Loucy (cell line): ENCODE measurements around the gene LRRC10B.

ENCODE experiments used
- H2AFZ ChIP-seq: fragments of 200-600 bp; sonication (generic); 2 replicates; pipeline ENCODE4 v1.6.0; 2016; ENCODE audit warnings: antibody characterized with exemption, mild to moderate bottlenecking, low read length, moderate library complexity
- H3F3A ChIP-seq: fragments of 200-600 bp; 2 replicates; pipeline ENCODE4 v1.6.0; 2016; ENCODE audit warnings: antibody characterized with exemption, low read depth, mild to moderate bottlenecking
- H3K27me3 ChIP-seq: fragments of 200-600 bp; sonication (generic); 2 replicates; pipeline ENCODE4 v1.6.1; 2014; ENCODE audit warnings: low read length, mild to moderate bottlenecking; ENCODE audit not compliant: insufficient read depth, poor library complexity, severe bottlenecking
- H3K36me3 ChIP-seq: fragments of 200-600 bp; sonication (generic); 2 replicates; pipeline ENCODE4 v1.6.1; 2016; ENCODE audit warnings: low read length; ENCODE audit not compliant: insufficient read depth
- H3K4me1 ChIP-seq: fragments of 200-600 bp; sonication (generic); 2 replicates; pipeline ENCODE4 v1.5.1; 2014; ENCODE audit warnings: low read length, mild to moderate bottlenecking; ENCODE audit not compliant: insufficient read depth, poor library complexity, severe bottlenecking
- H3K4me2 ChIP-seq: fragments of 200-600 bp; sonication (generic); 2 replicates; pipeline ENCODE4 v1.6.0; 2014; ENCODE audit warnings: antibody characterized with exemption, low read length, low read depth, mild to moderate bottlenecking; ENCODE audit not compliant: poor library complexity, severe bottlenecking
- H3K4me3 ChIP-seq: fragments of 200-600 bp; sonication (generic); 2 replicates; pipeline ENCODE4 v1.5.1; 2014; ENCODE audit warnings: low read length, mild to moderate bottlenecking, mixed read lengths; ENCODE audit not compliant: poor library complexity, severe bottlenecking
- H3K79me2 ChIP-seq: fragments of 200-600 bp; sonication (generic); 2 replicates; pipeline ENCODE4 v1.6.1; 2014; ENCODE audit warnings: low read length; ENCODE audit not compliant: insufficient read depth
- H3K9ac ChIP-seq: fragments of 200-600 bp; sonication (generic); 2 replicates; pipeline ENCODE4 v1.6.0; 2014; ENCODE audit warnings: mild to moderate bottlenecking, low read depth, low read length, moderate library complexity; ENCODE audit not compliant: poor library complexity, severe bottlenecking
- H3K9me2 ChIP-seq: fragments of 200-600 bp; sonication (generic); replicated peaks from 2 replicates; pipeline ENCODE4 v1.6.1; 2016; ENCODE audit warnings: low read depth, low read length, mixed read lengths
- H3K9me3 ChIP-seq: fragments of 200-600 bp; sonication (generic); 2 replicates; pipeline ENCODE4 v1.6.1; 2014; ENCODE audit warnings: mild to moderate bottlenecking, antibody characterized with exemption, low read length, low read depth; ENCODE audit not compliant: insufficient read depth
- H4K20me1 ChIP-seq: fragments of 200-600 bp; sonication (generic); 2 replicates; pipeline ENCODE4 v1.6.0; 2014; ENCODE audit warnings: antibody characterized with exemption, low read length, mild to moderate bottlenecking; ENCODE audit not compliant: insufficient read depth, poor library complexity, severe bottlenecking
- EZH2phosphoT487 ChIP-seq: fragments of 200-600 bp; IDR thresholded peaks from 2 replicates; pipeline ENCODE4 v1.6.1; 2018; ENCODE audit warnings: antibody characterized with exemption, mild to moderate bottlenecking, moderate library complexity, borderline replicate concordance
- TF ChIP-seq, protein P1 (sequence below): fragments of 200-600 bp; sonication (generic); conservative IDR thresholded peaks from 2 replicates; pipeline ENCODE4 v1.5.1; 2014; ENCODE audit warnings: mild to moderate bottlenecking, antibody characterized with exemption, low read length

LRRC10B gene

DNA sequence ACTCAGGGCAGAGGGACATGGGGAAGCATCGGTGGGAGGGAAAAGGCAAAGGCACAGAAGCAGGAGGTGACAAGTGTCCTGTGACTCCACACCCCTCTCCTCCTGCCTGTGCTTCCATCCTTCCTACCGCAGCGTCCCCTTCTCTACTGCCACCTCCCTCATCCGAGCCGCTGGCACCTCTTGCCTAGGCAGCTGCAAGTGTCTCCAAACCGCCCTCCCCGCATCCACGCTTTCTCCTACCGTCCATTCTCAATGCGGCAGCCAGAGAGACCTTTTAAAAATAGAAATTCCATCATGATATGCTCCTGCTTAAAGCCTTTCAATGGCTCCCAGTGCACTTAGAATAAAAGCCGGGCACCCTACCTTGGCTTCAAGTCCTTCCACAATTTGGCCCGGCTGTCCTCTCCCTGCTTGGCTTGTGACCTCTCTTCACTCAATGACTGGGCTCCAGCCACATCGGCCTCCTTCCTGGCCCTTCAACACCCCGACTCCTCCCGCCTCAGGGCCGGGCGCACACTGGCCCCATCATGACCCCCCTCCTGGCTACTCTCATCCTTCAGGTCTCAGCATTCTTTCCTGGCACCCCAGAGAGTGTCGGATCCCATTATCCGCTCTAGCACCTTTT is 16.5 kb downstream of the LRRC10B start:
- no peak overlapping the region for H3K4me3 ChIP-seq
- no peaks in the 10 kb centered on the region for H3F3A ChIP-seq
- H3K36me3 ChIP-seq: no peaks in the 10 kb centered on the region

GRCh38 chr11:61526229-61526628 is 17.7 kb downstream of the LRRC10B start:
- Histone ChIP-seq H3K4me2 (no peak overlapping the region), H3K9me3 (no peaks in the 10 kb centered on the region), H3K9ac (no peak overlapping the region), H3K27me3 (no peaks in the 10 kb centered on the region), H3F3A (no peaks in the 10 kb centered on the region), H3K4me1 (no peaks in the 10 kb centered on the region), H3K79me2 (no peaks in the 10 kb centered on the region), H3K9me2 (no peaks in the 10 kb centered on the region), H3K36me3 (no peaks in the 10 kb centered on the region), H4K20me1 (no peaks in the 10 kb centered on the region), H2AFZ (no peak overlapping the region), H3K4me3 (no peak overlapping the region)
- TF ChIP-seq, protein P1, sequence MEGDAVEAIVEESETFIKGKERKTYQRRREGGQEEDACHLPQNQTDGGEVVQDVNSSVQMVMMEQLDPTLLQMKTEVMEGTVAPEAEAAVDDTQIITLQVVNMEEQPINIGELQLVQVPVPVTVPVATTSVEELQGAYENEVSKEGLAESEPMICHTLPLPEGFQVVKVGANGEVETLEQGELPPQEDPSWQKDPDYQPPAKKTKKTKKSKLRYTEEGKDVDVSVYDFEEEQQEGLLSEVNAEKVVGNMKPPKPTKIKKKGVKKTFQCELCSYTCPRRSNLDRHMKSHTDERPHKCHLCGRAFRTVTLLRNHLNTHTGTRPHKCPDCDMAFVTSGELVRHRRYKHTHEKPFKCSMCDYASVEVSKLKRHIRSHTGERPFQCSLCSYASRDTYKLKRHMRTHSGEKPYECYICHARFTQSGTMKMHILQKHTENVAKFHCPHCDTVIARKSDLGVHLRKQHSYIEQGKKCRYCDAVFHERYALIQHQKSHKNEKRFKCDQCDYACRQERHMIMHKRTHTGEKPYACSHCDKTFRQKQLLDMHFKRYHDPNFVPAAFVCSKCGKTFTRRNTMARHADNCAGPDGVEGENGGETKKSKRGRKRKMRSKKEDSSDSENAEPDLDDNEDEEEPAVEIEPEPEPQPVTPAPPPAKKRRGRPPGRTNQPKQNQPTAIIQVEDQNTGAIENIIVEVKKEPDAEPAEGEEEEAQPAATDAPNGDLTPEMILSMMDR: no peak
- TF ChIP-seq EZH2phosphoT487: no peak

More for the DNA sequence above, 16.5 kb downstream of the LRRC10B start:
- no peak for TF ChIP-seq EZH2phosphoT487
- TF ChIP-seq, protein P1: no peak
- no peak overlapping the region for H3K9ac ChIP-seq
- no peaks in the 10 kb centered on the region for H3K4me1 ChIP-seq
- no peaks in the 10 kb centered on the region for H3K27me3 ChIP-seq
- H3K9me2 ChIP-seq: no peaks in the 10 kb centered on the region
- H3K4me2 ChIP-seq: no peak overlapping the region
- no peak overlapping the region for H2AFZ ChIP-seq
- no peaks in the 10 kb centered on the region for H3K9me3 ChIP-seq
- H4K20me1 ChIP-seq: no peaks in the 10 kb centered on the region
- no peaks in the 10 kb centered on the region for H3K79me2 ChIP-seq

GRCh38 chr11:61526956-61527731 is 18.6 kb downstream of the LRRC10B start:
- no peak overlapping the region for H3K4me3 ChIP-seq
- H3K4me1 ChIP-seq: no peaks in the 10 kb centered on the region
- no peak overlapping the region for H3K4me2 ChIP-seq
- H3K36me3 ChIP-seq: no peaks in the 10 kb centered on the region
- no peaks in the 10 kb centered on the region for H3K9me2 ChIP-seq
- H2AFZ ChIP-seq: no peak overlapping the region
- no peak overlapping the region for H3K9ac ChIP-seq
- H3K79me2 ChIP-seq: no peaks in the 10 kb centered on the region
- H3K27me3 ChIP-seq: no peaks in the 10 kb centered on the region
- no peaks in the 10 kb centered on the region for H3K9me3 ChIP-seq
- no peak for TF ChIP-seq EZH2phosphoT487
- TF ChIP-seq, protein P1: no peak
- H3F3A ChIP-seq: no peaks in the 10 kb centered on the region
- no peaks in the 10 kb centered on the region for H4K20me1 ChIP-seq
